NK-92 treated with Interleukin-12 subunit alpha and Interleukin-12 subunit beta, amount 100 ng/mL, for 24 hours (cell line): ENCODE measurements around the gene TNFSF12.
"Not testable (repeated sequence)": the region's sequence is repeated elsewhere in the genome, so short reads cannot be mapped to it uniquely, and the experiment has no call there.

Source experiments
- DNase-seq: peaks from one replicate; lab custom pipeline; 2025; lab: John Stamatoyannopoulos, UW

Gene TNFSF12

DNA sequence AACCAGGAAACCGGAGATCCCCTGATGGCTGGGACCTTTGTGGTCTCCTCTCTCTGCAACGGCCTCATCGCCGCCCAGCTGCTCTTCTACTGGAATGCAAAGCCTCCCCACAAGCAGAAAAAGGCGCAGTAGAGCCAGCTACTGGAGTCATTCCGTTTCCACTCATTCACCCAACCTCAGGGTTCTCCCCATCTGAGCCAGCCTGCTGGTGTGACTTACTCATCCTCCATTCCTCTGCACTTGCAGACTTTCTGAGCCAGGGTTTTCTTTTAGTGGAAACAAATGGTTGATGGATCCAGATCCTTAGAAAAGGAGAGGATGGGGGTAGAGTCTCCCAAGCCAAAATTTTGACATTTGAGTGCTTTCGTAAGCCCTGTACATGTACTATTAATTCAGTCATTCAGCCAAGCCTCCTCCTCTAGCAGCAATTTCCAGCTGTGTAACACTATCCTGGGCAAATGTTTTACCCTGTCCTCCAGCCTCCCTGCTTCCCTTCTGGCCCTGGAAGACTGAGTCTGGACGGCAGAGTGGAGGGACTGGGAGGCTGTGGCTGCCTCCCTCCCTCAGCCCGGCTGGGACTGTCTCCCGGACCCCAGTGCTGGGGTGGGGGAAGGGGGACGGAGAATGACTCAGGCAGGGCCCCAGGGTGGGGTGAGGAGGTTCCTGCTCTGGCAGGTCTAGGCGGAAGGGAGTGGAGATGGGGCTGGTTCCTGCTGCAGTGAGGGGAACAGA, 38.7 kb downstream of the TNFSF12 start:
- DNase-seq: no peak

DNA sequence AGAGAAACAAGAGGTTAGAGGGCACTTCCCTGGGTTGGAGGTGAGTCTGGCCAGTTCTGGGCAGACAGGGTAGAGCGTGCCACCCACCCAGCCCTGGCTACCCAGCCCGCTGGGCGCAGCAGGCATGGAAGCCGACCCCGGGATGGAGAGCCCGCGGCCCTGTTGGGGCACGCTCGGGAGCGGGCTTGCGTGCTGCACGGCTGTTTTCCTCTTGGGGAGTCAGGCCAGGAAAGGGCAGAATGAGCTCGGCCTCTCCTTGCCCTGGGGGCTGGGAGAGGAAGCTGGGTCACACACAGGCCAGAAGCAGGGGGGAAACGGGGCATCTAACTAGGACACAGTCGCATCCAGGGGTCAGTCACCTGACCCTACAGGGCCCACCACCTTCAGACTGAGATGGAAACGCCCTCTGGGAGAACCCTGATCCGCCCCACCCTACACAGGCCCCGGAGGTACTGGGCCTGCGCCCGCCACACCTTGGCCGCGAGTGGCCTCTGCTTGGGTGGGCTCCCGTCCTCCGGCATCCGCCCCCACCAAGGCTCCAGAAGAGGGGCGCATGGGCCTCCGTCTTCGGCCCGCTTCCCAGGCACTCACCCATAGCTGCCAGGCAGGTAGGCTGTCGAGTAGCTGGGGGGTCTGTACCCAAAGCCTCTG, 39.8 kb downstream of the TNFSF12 start:
- DNase-seq: no peak

DNA sequence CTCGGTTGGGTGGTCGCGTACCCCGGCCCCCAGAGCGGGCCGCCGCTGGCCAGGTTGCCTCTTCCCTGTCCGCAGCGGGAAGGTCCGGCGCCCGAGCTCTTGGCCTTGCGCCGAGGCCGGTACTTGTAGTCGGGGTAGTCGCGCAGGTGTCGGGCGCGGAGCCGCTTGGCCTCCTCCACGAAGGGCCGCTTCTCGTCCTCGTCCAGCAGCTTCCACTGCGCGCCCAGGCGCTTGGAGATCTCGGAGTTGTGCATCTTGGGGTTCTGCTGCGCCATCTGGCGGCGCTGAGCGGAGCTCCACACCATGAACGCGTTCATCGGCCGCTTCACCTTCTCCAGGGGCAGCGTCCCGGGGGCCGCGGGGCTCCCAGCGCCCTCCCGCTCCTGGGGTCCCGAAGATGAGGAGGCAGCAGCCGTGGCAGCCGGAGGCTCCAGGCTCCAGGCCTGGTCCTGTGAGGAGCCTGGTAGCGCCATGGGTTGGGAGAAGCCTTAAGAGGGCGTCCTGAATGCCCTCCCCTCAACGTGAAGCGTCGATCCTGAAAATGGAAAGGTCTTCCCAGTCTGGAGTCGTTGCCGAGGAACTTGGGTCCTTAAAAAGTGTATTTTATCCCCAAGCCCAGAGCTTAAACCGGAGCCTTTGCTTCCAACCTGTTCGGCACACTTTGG, 40.5 kb downstream of the TNFSF12 start:
- no peak for DNase-seq

DNA sequence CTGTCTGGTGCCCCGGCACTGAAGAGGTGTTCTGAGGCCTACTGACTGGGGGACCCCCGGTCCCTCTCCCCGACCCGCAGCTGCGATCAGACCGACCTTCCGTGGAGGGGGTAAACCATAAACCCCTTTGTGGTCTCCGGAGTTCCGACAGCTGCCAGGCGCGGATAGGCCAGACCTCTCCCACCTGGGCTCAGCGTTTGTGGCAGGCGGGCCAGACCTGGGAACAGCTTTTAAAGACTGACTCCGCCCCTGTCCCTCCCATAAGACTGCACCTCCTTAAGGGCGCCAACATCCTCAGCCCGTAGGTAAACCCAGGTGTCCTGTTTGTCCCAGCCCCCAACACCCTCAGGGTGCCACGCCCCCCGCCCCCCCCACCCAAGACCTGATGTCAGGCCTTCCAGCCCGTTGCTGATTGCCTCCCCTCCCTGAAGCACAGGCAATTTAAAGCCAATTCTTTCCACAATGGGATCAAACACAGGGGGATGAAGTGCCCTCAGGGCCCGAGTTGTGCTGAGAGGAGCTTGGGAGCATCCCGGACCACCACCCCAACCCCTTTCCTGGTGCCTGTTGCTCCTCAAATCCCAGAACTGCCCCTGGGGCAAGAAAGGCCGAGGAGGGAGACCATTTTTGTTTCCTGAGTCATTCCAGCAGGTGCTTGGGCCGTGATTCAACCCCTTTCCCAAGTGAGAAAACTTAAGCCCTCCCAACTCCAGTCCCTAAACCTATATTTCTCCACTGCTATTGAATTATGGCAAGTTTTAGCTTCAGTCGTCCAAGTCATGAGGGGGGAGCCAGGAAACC, 41.2 kb downstream of the TNFSF12 start, which contains the start of gene SOX15:
TSS of gene SOX15 (minus strand) at position 204 of the 801 bp plus-strand sequence. CDS start 418 bp downstream, outside the sequence.
- DNase-seq: no peak

DNA sequence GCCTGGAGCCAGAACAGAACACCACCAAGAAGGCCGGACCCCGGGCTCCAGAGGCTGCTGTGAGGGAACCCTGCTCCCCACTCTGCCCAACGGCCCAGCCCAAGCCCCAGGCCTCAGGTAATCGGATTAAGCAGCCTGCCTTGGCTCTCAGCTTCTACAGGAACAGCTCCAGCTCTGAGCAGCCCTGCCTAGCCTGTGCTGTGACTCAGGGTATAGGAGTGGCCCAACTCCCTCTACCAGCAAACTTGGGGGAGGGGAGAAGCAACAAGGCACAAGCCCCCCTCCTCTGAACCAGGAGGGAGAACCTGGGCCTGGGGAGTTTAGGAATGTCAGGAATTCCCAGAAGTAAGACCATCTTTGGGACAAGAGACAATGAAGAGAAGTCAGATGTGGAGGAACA, 41.9 kb downstream of the TNFSF12 start:
- DNase-seq: no peak

DNA sequence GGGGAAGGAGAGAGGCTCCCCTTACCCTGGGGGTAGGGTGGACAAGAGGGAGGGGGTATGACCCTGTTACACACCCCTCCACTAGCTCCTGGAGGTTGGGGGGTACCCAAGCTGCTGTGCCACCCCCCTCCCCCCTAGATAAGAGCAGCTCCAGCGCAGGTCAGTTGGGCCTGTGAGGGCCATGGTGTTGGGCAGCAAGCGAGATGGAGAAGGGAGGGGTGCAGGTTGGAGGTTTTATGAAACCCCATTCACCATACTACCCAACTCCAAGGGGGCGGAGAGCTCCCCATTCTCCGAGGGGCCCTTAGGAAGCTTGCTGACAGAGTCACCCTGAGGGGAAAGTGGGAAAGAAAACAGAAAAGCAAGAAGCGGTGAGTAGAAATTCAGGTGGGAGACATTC, 42.7 kb downstream of the TNFSF12 start:
- DNase-seq: no peak

DNA sequence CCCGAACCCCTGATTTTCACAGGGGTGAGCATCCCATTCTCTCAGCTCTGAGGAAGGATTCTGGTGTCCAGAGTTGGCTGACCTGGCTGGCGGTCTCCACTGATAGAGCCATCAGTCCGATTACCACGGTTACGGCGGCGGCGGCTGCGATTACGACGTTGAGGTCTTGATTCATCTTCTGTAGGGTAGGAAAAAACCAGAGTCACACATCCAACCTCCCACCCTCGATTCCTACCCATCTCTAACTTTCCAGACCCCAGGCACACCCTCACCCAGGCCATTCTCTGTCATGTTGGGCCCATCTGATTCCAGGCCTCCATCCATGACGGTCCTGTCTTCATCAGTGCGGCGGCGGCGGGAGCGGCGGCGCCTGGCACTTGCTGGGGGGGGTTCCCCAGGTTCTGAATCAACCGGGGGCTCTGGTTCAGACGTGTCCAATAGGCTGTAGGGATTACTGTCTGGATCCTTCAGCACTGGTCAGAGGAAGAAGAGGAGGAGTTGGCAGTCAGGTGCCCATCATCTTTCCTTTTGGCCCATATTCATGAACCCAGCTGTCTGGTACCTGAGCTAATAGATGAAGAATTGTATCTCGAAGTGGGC, 43.7 kb downstream of the TNFSF12 start:
- DNase-seq: no peak

DNA sequence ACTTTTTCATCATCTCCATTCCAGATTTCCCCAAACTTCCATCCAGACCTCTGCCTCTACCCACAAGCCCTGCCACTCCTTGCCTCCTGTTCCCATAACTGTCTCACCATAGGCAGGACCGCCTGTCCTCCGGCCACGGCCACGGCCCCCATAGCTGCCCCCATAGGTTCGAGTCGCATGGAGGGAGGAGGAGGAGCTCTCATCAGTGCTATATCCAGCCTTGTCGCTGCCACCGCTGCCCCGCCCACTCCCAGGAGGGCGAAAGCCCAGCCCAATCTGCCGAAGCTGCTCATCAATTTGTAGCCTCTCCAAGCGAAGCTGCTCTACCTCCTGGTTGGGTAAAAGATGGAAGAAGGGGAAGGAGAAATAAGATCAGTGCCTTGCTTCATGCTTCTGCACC, 44.4 kb downstream of the TNFSF12 start:
- DNase-seq: no peak

DNA sequence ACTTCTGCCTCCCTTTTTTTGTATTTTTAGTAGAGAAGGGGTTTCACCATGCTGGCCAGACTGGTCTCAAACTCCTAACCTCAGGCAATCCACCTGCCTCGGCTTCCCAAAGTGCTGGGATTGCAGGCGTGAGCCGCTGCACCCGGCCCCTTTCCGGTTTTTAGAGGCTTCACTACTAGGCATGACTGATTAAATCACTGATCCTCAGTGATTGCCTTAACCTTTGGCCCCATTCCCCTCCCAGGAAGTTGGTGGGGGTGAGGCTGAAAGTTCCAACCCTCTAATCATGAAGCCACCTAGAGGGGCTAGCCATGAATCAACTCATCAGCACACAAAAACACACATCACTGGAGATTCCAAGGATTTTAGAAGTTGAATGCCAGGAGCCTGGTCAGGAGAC, 48.7 kb downstream of the TNFSF12 start:
- DNase-seq: not testable (repeated sequence)

DNA sequence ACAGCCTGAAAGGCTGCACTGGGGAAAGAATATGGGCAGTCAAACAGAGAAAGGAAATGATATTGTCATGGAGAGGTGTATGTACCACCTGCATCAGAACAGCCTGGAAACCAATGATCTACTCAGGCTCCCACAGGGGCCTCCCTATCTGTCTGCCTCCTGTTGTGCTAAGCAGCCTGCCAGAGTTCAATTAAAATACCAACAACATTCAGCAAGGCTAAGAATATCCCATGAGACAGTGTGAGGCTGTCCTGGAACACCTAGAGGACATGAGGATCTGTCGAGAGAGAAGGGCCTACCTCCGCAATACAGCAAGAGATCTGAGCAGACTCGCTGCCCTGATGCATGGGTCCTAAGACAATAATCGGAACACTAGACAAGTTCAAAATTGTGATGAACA, 57.4 kb downstream of the TNFSF12 start:
- DNase-seq: no peak
